HG03354 (cell line): ENCODE measurements around the gene GRAMD4.

Experiments used
- ATAC-seq: cut with Tn5 transposase; IDR thresholded peaks from one replicate; pipeline ENCODE4 v1.9.1; 2021; ENCODE audit warnings: mild to moderate bottlenecking; ENCODE audit not compliant: unreplicated experiment, poor library complexity, severe bottlenecking

The GRAMD4 gene, protein sequence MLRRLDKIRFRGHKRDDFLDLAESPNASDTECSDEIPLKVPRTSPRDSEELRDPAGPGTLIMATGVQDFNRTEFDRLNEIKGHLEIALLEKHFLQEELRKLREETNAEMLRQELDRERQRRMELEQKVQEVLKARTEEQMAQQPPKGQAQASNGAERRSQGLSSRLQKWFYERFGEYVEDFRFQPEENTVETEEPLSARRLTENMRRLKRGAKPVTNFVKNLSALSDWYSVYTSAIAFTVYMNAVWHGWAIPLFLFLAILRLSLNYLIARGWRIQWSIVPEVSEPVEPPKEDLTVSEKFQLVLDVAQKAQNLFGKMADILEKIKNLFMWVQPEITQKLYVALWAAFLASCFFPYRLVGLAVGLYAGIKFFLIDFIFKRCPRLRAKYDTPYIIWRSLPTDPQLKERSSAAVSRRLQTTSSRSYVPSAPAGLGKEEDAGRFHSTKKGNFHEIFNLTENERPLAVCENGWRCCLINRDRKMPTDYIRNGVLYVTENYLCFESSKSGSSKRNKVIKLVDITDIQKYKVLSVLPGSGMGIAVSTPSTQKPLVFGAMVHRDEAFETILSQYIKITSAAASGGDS

DNA sequence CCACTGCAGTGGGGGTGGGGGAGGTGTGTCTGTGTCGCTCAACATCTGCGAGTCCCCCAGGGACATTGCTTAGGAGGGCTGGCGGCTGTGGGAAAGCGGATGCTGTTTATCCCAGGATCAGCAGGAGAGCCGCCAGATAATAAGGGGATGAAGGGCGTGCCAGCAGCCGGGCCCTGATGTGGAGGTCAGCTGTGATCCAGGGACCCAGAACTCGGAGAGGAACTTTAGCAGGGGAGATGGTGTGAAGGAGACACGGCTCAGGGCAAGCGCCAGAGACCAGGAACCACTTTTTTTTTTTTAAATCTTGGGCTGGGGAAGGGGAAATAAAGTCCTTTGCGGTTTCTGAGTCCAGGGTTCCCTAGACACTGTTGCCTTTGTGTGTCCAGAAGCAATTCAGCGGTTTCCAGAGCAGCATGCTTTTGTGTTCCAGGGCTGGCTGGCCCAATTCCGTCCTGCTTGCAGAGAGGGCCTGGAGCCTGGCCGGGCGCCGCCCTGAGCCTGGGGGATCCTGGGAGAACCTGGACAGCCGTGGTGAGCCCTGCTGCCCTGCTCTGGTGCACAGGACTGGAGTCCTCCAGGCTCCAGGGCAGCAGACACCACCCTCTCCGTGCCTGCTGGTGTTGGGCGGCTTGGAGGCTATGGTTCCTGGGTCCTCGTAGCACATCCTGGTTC is at the start of gene GRAMD4:
GRAMD4 (plus strand) TSS at position 557 of the 672 bp plus-strand sequence. CDS start 6,414 bp downstream, outside the sequence.
- no peak for ATAC-seq

DNA sequence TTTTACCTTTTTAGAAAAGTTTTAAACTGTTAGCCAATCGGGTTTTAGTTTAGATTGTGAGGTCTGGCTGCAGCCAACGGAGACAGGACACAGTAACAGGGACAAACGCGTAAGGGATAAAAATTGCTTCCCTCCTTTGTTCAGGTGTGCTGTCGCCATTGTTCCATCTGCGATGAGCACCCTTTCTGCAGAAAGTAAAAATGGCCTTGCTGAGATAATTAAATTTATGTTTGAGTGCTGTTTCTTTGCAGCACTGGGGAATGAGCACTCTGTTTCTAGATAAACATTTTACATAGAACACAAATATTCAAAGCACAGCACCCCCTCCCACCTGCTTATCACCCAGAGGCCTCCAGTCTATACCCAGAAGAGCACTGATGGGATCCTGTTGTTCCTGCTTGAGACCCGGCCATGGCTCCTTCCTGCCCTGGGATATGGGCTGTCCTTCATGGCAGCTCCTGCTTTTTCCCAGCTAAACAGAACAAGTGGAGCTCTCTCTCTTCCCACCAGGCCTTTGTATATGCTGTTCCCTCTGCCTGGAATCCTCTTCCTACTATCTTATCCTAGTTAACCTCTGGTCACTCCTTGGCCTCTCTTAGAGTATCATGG is 48.4 kb upstream of the GRAMD4 start:
- ATAC-seq = no peak

DNA sequence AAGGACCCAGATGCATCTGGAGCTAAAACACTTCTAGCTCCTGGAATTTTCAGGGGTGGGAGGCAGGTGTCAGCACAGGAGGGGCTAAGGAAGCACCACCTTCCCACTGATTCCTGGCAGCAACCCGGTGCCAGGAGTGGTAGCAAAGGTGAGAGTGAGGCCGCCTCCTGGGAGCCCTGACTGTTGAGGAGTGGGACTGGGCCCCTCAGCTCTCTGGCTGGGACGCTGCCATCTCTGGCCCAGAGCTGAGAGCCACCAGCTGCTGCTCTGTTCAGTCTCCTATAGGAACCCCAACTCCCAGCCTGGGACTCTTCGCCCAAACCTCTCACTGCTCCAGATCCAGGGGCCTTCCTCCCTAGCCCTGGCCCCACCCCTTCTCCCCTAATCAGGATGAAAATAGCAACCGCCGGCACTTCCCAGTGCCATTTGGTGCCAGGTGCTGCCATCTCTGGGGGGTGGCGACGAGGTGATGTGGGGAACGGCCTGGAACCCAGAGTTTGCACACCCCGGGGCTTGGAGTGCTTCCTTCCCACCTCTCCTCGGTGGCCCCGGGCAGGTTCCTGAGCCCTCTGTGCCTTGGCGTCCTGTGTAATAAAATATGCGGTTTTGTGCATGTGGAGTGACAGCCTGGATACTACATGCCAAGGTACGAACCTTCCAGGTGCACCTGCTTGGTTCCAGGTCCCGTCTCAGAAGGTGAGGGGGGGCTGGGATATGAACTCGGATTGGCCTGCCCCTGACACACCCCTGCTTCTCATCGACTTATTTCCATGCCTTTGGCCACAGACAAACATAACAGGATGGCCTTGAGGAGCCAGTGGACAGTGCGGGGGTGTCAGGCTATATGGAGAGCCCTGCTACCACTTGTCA is 47.0 kb upstream of the GRAMD4 start:
- ATAC-seq = no peak

DNA sequence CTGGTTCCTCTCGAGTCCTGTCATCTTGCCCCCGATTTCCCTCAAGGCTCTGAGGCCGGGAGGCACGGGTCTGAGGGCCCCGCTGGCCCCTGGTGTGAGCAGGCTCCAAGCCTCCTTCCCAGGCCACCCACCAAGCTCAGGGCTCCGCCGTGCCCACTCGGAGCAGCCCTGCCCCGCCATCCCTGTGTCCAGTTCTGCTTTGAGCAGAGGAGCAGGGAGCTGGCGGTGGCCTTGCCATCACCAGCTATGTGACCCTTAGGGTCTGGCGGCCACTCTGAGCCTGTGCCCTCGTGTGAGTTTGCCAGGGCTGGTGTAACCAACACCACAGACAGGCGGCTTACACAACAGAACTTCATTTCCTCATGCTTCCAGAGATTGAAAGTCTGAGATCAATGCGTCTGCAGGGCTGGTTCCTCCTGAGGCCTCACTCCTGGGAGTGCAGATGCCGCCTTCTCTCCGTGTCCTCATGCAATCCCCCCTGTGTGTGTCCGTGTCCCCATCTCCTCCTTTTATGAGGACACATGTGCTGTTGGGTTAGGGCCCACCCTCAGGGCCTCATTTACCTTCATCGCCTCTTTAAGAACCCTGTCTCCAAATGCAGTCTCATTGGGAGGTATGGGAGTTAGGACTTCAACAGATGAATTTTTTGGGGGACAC is 46.3 kb upstream of the GRAMD4 start:
- ATAC-seq = no peak

DNA sequence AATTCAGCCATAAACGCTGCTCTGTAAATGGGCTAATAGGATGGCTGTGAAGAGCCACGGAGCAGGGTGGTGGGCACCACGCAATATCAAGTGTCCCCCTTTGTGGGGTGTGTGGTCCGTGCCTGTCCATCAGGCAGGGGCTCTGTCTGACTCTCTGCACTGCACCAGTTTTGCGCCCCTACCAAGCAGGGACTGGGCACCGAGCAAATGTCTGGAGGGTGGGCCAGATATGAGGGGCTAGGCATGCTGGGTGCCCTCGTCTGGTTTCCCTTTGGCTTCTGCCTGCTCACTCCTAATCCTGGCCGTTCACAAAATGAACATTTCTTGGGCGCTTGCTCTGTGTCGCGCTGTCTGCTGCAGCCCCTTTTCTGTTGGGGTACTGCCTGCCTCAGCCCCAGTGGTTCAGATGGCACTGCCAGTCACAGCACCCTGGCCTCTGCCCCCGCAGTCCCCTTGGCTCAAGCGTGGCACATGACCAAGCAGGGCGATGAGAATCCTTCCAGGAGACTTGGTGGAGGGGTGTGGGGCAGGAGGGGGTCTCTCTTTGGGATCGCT is 45.7 kb upstream of the GRAMD4 start:
- ATAC-seq = no peak

DNA sequence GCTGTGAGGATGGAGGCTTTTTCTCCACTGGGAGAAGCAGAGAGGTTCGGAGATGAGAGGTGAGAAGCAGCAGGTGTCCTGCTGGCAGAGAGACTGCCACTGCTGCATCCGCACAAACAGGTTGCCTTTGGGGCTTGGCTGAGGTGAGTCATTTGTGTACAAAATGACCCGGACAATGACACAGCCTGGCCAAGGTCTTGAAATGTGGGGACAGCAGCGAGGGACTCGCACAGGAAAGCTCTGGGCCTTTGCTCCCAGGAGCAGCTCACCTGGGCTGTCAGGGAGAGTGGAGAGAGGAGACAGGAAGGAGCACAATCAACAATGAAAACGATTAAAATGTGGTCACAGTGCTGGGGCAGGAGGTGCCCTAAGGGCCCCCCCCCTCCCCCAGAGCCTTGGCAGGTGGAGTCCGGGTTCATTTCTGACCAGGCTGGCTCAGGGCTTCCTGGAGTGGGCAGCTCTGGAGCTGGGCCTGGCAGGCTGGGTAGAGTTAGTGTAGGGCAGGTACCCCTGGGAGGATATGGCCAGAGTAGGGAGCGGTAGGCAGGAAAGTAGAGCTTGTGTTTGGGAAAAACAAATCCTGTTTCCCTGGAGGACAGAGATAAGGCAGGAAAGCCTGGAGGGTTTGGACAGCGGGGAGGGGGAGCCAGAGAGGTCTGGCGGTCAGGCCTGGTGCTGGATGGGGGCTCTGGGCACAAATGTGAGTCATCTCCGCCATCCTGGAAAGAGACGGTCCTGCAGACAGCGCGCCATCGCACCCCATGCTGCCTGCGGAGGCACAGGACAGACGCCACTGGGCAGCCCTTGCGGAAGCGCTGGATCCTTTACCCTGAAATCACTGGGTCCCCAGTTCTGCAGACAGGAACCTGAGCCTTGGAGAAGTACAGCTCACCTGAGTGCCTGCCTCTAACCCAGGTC is 44.9 kb upstream of the GRAMD4 start:
- ATAC-seq = no peak

DNA sequence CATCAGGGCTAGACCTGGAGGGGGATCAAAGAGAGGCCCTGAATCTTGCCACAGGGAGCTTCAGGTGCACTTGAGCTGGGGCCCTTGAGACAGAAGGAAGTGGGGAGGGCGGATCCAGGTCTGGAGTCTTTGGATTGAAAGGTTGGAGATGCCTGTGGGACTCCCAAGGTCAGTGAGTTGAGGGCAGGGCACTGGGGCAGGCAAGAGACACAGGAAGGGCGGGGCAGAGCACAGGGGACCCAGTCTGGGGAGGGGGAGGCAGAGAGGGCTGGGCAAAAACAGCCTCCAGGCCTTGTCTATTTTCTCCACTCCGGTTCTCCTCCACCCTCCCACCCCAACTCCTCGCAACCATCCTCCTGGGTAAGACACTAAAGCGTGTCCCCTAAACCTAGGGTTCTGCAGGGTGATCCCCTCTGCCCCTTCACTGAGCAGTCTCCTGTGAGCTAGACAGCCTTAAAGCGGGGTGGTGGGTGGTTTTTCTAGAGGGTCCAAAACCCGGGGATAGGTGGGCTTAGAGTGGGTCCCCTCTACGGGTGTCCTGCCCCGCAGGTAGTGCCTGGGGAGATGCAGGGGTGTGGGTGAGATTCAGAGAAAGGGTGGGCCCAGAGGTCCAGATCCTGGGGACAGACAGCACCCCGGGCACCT is 44.2 kb upstream of the GRAMD4 start:
- no peak for ATAC-seq

DNA sequence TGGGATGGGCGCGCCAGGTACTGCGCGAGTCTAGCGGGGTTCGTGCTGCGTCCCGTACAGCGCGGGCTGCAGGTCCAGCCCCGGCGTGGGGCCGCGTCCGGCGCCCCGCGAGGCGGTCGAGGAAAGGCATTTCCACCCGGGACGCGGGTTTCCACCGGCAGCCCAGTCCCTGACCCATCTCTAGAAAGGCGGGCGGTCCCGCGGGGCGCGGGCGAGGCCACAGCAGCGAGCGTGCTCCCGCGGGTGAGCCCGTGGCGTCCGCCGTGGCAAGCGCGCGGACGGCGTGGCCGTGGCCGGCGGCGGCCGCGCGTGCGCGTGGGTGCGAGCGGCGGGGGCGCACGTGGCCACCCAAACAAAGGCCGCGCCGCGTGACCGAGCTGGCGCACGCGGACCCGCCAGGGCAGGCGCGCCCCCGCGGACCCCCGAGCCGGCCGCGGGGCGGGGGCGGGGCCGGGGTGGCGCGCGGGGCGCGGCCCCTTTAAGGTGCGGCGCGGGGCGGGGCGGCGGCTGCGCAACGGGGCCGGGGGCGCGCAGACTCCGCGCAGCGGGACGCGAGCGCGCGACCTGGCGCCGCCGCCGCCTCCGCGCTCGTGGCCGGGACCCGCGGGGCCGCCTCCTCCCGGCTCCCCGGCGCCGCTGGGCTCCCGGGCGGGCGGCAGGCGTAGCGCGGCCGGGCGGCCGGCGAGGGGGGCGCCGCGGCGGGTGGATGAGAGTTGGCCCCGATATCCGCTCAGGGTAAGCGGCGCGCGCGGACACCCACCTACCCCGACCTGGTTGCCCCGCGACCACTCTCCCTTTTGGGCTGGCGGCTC is 43.4 kb upstream of the GRAMD4 start:
- ATAC-seq = no peak

DNA sequence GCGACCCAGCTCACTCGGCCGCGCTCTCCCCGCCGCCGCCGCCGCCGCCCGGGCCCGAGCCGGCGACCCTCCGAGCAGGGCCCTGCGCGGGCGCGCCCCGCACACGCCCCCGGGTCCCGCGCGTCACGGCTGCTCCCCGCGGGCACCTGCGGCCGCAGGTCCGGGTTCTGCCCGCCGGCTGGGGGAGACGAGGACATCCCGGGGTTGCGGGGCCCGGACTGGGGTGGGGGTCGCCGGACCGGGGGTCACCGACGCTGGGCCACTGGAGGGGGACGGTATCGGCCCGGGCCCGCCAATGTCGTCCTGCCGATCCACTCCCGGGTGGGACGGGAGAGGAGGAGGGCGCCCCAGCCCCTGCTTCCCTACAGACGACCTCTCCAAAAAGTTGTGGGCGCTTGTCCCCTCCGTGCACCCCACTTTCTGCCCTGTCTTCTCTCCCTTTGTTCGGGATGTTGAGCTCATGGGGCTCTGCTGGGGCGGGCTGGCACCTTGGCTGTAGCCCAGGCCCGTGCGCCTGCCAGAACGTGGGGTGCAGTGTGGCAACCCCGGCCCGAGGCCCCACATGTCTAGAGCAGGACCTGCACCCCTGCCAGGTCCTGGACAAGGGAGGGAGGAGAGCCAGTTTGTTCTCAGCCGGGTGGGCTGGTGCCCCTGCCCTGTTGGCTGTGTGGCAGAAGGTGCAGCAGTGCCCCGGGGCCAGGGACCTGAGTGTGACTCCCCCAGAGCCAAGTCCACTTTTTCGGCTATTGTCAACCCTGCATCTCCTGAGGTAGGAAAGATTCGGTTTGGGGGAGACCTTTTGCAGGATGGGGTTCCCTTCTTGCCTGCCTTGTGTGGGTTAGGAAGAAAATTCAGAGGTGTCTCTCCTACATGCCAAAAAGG is 42.6 kb upstream of the GRAMD4 start:
- no peak for ATAC-seq

DNA sequence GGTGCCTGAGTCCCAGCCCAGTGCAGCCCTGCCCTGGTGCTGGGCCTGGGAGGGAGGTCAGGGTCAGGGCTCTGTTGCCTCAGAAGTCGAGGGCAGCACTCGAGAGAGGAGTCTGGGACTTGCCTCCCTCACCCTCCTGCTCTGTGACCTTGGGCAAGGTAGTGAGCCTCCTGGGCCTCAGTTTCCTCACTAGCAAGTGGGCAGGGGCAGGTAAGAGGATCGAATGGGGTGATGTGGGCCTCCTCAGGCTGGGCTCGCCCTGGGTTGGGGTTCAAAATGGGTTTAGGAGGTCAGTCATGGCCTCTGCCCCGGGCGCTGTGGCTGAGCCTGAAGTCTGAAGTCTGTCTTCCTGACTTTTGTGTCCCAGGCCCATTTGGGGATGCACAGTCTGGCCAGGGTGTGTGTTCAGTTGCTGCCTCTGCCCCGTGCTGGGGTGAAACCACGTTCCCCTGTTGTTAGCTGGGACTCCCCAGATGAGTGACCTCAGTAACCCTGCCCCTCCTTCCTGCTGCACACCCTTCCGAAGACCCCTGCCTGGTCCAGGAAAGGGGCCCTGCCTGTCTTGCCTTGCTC is 41.8 kb upstream of the GRAMD4 start:
- ATAC-seq = no peak

DNA sequence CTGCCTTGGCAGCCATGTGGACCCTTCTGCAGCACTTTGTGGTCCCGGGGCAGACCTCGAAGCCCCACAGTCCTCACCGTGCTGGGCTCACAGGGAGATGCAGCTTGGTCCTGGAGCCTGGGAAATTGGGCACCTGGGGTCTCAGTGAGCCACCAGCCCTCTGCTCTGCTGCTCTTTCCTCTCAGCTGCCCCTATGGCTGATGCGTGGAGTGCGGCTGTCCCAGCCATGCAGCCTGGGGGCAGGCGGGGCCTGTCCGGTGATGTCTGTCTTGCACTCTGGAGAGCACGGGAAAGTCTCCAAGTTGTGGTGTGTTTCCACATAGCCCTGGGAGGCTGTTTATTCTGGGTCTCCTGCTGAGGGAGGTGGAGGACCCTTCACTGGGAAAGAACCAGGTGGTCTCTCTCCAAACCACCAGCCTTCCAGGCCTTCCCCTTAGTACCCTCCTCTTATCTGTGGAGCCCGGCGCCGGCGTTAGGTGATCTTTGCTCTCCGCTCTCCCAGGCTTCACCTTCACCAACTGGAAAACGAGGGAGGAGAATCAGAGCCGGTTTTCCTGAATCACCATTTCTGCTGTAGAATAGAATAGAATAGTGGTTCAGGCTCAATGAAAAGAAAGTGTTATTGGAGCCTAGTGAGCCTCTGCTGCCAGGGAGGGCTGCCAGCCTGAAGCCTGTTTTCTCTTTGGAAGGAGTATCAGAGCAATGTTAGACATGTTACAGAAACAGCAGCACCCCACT is 41.2 kb upstream of the GRAMD4 start:
- no peak for ATAC-seq

DNA sequence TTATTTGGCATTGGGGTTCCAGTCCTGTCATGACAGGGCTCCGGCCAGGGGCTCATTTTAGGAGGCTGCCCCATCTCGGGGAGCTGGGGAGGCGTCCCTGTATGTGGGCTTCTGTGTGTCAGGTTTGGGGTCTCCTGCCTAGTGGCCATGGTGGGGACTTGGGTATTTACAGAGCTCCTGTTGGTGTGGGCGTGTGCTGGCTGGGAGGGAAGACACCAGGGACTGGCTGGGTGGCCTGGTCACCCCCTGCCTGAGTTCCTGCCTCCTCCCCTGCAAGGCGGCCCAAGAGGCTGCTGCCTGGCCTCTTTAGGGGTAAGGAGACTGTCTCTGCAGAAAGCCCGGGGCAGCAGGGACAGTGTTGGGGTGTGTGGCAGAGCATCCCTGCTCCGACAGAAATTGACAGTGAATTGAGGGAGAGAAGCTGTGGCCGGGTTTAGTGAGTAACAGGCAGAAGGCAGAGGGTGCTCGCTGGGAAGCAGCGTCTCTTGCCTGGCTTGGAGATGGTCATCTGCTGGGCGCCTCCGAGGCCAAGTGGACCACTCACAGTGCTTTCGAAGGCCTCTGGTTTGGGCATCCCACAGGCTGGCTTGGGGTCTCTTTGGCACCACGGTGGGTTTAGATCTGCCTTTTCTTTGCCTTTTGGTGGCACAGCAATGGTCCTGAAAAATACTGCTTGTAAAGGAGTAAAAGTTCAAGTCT is 40.3 kb upstream of the GRAMD4 start:
- no peak for ATAC-seq

DNA sequence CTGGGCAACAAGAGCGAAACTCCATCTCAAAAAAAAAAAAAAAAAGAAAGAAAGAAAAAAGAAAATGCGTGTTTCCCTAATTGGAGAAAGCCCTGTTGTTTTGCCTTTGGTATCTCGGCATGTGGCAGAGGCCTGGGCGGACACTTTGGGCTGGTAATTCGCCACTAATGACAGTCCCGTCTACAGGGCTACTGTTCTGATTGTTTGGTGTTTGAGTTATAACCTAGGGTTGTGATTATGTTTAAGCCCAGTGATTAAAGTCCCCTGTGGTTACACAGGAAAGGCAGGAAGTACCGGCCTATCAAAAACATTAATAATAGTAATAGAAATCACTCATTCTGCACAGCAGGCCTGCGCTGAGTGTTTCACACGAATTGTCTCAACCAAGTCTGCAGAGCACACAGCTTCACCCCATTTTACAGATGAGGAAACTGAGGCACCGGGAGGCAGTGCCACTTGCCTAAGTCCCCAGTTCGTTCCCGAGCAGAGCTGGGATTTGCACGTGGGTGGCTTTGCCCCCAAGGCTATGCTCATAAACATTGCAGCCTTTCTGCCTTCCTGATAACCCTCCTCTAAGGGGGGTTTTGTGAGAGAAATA is 39.1 kb upstream of the GRAMD4 start:
- no peak for ATAC-seq
